HG03045 (cell line): ENCODE data around the gene RICTOR.
"Not testable (repeated sequence)": the region's sequence is repeated elsewhere in the genome, so short reads cannot be mapped to it uniquely, and the experiment has no call there.

Experiments
- ATAC-seq: cut with Tn5 transposase; IDR thresholded peaks from one replicate; pipeline ENCODE4 v1.9.1; 2021; ENCODE audit warnings: mild to moderate bottlenecking, moderate library complexity; ENCODE audit not compliant: unreplicated experiment

Gene RICTOR

DNA sequence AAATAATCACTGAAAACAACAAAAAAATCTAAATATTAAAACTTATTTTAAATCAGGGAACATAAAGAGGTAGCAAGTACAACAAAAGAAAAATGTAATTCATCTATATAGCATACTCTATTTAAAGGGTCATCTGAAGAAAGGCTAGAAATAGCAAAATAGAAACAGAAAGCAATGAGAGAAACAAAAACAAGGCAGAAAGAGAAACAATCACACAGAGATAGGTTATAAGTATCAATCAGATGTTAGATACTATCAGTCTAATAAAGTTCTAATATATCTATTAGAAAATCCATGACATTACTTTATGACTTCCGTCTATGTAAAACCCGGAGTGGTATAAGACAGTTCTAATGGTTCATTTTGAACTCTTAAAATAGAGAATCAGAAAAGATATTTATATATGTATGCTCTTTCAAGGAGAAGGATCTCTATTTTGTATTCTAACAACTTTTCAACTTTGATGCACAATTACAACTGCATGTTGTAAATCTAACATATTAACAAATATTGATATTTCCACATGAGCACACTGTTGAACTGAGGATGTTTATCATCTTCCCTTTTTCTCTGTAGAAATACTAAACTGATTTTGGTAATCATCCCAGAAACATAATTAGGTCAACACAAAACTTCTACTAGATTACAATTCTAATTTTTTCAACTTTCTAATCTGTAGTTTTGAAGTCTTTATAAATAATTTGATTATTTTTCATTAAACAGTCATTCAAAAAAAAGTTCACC is 15.8 kb downstream of the RICTOR start:
- ATAC-seq: peak; percentile 84

GRCh38 chr5:39057734-39058133 is 16.5 kb downstream of the RICTOR start:
- ATAC-seq: peak; percentile 50

DNA sequence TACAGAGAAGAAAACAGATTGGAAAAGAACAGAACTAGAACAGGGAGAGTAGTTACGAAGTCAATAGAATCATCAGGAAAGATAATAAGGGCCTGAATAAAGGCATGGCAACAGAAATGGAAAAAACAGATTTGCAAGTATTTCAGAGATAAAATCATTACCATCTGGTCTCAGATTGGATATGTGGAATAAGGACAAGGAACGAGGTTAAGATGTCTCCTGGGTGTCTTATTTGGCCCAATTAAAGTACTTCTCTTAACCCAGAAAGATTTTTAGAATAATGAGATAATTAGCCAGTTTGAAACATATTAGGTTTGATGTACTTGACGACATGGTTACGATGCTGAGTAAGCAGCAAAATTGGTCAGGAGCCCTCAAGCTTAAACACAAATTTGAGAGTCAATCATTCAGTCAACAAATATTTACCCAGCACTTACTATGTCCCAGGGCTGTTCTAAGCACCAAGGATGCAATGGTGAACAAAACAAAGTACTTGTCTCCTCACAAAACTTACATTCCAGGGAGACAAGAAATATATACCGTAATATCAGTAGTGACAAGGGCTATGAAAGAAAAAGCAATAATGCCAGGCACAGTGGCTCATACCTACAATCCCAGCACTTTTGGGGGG is 18.3 kb downstream of the RICTOR start:
- no peak for ATAC-seq

- ATAC-seq: no peak
Observed at GRCh38 chr5:39055027-39055767, 19.0 kb downstream of the RICTOR start.

GRCh38 chr5:39053189-39053588 is 21.0 kb downstream of the RICTOR start:
- no peak for ATAC-seq

- no peak for ATAC-seq
Observed at GRCh38 chr5:39052141-39052540, 22.1 kb downstream of the RICTOR start.

- ATAC-seq: no peak
Observed at GRCh38 chr5:39049315-39049714, 24.9 kb downstream of the RICTOR start.

DNA sequence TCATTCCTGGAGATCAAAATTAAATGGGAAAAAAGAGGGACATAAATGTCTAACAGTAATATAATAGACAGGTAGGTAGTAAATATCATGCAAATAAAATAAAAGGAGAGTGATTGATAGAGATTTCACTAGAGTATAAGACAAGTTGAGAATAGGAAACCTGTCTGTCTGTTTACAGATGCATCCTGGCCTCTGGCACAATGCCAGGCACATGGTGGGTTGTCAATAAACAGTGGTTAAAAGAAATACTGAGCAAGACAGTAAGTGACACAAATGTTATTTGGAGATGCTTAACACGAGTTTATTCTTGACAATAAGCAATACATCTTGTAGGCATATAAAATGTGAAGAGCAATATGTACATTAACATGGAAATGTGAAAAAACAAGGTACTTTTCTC is 33.3 kb downstream of the RICTOR start:
- ATAC-seq: no peak

GRCh38 chr5:39034493-39034892 is 39.7 kb downstream of the RICTOR start:
- ATAC-seq: not testable (repeated sequence)

DNA sequence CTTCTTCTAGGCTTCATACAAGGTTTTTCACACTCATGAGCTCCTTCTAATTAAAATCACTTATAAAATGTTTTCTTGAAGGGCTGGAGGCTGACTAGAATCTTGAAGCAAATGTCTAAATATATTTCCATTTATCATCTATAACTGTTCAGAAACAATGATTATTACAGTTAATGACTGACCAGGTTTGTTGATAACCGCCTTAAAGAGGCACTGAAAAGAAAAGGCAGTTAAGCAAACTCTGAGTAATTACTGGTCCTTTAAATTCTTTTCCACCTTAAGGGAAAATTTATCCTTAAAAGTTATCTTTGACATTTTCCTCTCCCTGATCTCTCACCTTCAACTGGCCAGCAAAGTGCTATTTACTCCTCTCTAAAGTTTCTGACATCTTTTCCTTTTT is 43.2 kb downstream of the RICTOR start:
- ATAC-seq: no peak

DNA sequence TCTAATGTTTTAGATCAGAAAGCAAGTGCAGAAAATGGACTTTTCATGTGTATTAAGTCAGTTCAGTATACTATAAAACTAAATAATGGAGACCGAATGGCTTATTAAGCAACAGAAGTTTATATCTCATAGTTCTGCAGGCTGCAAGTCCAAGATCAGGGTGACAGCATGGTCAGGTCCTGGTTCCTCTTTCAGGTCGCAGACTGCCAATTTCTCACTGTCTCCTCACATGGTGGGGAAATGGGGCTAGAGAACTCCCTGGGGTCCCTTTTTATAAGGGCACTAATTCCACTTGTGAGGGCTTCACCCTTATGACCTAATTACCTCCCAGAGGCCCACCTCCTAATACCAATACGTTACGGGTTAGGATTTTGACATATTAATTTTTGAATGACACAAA is 48.7 kb downstream of the RICTOR start:
- ATAC-seq: no peak

DNA sequence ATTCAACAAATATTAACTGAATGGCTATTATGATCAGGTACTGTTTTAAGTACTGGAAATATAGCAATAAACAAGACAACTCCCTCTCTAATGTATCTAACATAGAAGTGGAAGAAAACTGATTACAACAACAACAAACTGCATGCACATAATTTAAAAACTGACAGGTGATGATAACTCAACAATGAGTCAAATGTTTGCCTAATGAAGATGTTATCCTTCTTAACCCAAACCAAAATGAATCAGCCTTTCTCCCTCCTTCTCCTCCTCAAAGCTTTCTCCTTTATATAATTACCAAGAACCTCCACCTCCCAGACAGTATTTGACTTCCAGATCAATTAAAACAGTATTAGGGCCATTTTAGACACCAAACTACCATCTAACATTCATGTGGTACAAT is 49.3 kb downstream of the RICTOR start:
- no peak for ATAC-seq

DNA sequence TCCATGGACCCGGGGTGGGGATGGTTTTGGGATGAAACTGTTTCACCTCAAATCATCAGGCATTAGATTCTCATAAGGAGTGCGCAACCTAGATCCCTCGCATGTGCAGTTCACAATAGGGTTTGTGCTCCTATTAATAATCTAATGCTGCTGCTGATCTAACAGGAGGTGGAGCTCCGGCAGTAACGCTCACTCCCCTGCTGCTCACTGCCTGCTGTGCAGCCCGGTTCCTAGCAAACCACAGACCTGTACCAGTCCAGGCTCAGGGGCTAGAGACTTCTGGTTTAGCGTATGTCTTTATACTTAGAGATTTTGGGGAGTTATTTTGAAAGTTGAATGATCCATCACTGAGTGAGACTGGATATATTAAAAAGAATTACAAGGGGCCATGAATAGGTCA is 50.2 kb downstream of the RICTOR start:
- ATAC-seq: no peak

GRCh38 chr5:39023121-39023520 is 51.1 kb downstream of the RICTOR start:
- no peak for ATAC-seq

- no peak for ATAC-seq
Observed at GRCh38 chr5:39022151-39022550, 52.0 kb downstream of the RICTOR start.

DNA sequence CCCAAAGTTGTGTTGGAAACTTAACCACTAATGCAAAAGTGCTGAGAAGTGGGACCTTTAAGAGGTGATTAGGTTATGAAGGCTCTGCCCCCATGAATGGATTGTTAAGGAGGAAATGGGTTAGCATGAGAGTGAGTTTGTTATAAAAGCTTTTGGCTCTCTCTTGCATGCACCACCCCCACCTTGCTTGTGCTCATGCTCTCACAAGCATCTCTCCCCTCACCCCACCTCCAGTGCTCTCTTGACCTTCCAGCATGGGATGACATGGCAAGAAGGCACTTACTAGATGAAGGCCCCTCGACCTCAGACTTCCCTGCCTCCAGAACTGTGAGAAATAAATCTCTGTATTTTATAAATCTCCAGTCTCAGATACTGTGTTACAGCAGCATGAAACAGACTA is 52.8 kb downstream of the RICTOR start:
- ATAC-seq: no peak

DNA sequence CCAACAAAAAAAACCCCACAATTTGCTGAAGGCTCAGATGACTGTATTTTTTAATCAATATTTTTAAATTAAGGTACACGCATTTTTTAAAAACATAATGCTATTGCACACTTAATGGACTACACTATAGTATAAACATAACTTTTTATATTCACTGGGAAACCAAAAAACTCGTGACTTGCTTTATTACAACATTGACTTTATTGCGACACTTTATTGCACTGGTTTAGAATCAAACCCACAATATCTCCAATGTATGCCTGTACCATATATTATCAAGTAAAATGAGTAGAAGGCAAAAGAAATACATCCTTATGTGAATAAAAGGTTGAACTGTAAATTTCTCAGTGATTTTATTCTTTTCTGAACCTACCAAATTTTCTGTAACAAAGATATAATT is 53.7 kb downstream of the RICTOR start:
- ATAC-seq: no peak

DNA sequence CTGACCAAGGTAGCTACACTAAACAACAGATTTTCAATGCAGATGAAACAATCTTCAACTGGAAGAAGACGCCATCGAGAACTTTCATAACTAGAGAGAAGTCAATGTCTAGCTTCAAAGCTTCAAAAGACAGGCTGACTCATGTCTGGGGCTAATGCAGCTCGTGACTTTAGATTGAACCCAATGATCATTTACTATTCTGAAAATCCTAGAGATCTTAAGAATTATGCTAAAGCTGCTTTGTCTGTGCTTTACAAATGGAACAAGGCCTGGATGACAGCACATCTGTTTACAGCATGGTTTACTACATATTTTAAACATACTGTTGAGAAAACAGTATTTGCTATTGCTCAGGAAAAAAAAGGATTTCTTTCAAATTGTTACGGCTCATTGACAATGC is 54.9 kb downstream of the RICTOR start:
- no peak for ATAC-seq

GRCh38 chr5:39017504-39017903 is 56.7 kb downstream of the RICTOR start:
- ATAC-seq: no peak

GRCh38 chr5:39016587-39017275 is 57.5 kb downstream of the RICTOR start:
- ATAC-seq: no peak
